Panc1 (cell line): ENCODE measurements around the gene EPHA6. TPM values are rescaled to one million over a fixed set of nuclear protein-coding genes. Genes with fewer than 3 reads are reported as not detected.

ENCODE experiments used
- ATAC-seq: fragments of 200-7000 bp; cut with Tn5 transposase; 2 replicates; pipeline ENCODE4 v1.9.1; 2020; ENCODE audit warnings: mild to moderate bottlenecking, moderate library complexity
- BruUV-seq: library from RNA; stranded (reverse); fragments of 400-500 nt; replicated peaks from 2 replicates; lab custom pipeline; 2021; lab: Mats Ljungman, UMichigan
- CTCF ChIA-PET: fragments of 300-600 bp; sonication (Branson Sonifier 250); formaldehyde crosslinking; loops from one replicate; lab custom pipeline; 2022; ENCODE audit warnings: antibody characterized with exemption; lab: Charles Lee
- POLR2A ChIA-PET: fragments of 300-600 bp; sonication (Branson Sonifier 250); formaldehyde crosslinking; loops from one replicate; lab custom pipeline; 2022; ENCODE audit warnings: antibody characterized with exemption; lab: Charles Lee
- DNase-seq: peaks from one replicate; pipeline ENCODE4 v3.0.0-alpha.2; 2010; ENCODE audit warnings: low read depth, low spot score
- H3K27ac ChIP-seq: 2 replicates; pipeline ENCODE4 v1.5.1; 2011; ENCODE audit warnings: mild to moderate bottlenecking, low read length, inconsistent platforms
- H3K27me3 ChIP-seq: fragments of 200-500 bp; sonication (Bioruptor generic); 2 replicates; pipeline ENCODE4 v1.6.0; 2014; ENCODE audit warnings: low read length, inconsistent platforms; ENCODE audit not compliant: control insufficient read depth, insufficient read depth
- H3K36me3 ChIP-seq: fragments of 200-500 bp; sonication (Bioruptor generic); 2 replicates; pipeline ENCODE4 v1.5.1; 2014; ENCODE audit warnings: inconsistent platforms, mild to moderate bottlenecking, low read length, moderate library complexity; ENCODE audit not compliant: control insufficient read depth, insufficient read depth
- H3K4me1 ChIP-seq: 2 replicates; pipeline ENCODE4 v1.5.1; 2011; ENCODE audit warnings: inconsistent platforms, mild to moderate bottlenecking, low read length, moderate library complexity; ENCODE audit not compliant: control insufficient read depth, insufficient read depth
- H3K4me3 ChIP-seq, 2 experiments: 2 replicates each; pipeline ENCODE4 v1.5.1; 2011 to 2012; ENCODE audit warnings: low read depth in 2 of 2, low read length in 2 of 2, mild to moderate bottlenecking in 2 of 2, inconsistent platforms in 1 of 2, moderate library complexity in 1 of 2
- H3K9me3 ChIP-seq: fragments of 200-500 bp; sonication (Bioruptor generic); 2 replicates; pipeline ENCODE4 v1.5.1; 2014; ENCODE audit warnings: low read depth, mild to moderate bottlenecking, inconsistent platforms, low read length, moderate library complexity; ENCODE audit not compliant: control insufficient read depth, insufficient read depth
- POLR2AphosphoS5 ChIP-seq: IDR thresholded peaks from 2 replicates; pipeline ENCODE4 v1.6.1; 2012; ENCODE audit warnings: mild to moderate bottlenecking, low read depth, low read length, moderate library complexity
- SIN3A ChIP-seq: IDR thresholded peaks from 2 replicates; pipeline ENCODE4 v1.6.1; 2012; ENCODE audit warnings: low read depth, mild to moderate bottlenecking, low read length, moderate library complexity, borderline replicate concordance; ENCODE audit not compliant: insufficient read depth
- TCF7L2 ChIP-seq: IDR thresholded peaks from 2 replicates; pipeline ENCODE4 v1.6.1; 2011; ENCODE audit warnings: mild to moderate bottlenecking, low read depth, low read length, inconsistent platforms
- in situ Hi-C: cut with HindIII; loops from 2 replicates; pipeline ENCODE4 v1.10.0; 2016; ENCODE audit warnings: low sequenced_read_pairs, low pct_unique_long_range_greater_than_20kb
- intact Hi-C: fragments of 100-400 bp; cut with micrococcal nuclease; formaldehyde crosslinking; loops from one replicate; pipeline ENCODE4 v1.10.0; 2022; ENCODE audit not compliant: unreplicated experiment
- total RNA-seq: library from RNA; stranded (reverse); gene quantifications from one replicate; pipeline ENCODE4 v1.2.1, GENCODE V29; 2021; ENCODE audit not compliant: unreplicated experiment
- TF ChIP-seq, protein P1 (sequence below): fragments of 450-650 bp; IDR thresholded peaks from 2 replicates; pipeline ENCODE4 v1.5.1; 2017; ENCODE audit warnings: mild to moderate bottlenecking
- TF ChIP-seq, protein P2 (sequence below), 2 experiments: IDR thresholded peaks; 2 replicates each; pipeline ENCODE4 v1.6.1; 2011 to 2012; ENCODE audit warnings: low read depth in 2 of 2, control low read depth in 1 of 2, low read length in 1 of 2, mild to moderate bottlenecking in 1 of 2, moderate library complexity in 1 of 2; ENCODE audit not compliant: insufficient read depth in 1 of 2

The EPHA6 gene
- total RNA-seq, 1 experiment from 2014 or later = 0.57 TPM

DNA sequence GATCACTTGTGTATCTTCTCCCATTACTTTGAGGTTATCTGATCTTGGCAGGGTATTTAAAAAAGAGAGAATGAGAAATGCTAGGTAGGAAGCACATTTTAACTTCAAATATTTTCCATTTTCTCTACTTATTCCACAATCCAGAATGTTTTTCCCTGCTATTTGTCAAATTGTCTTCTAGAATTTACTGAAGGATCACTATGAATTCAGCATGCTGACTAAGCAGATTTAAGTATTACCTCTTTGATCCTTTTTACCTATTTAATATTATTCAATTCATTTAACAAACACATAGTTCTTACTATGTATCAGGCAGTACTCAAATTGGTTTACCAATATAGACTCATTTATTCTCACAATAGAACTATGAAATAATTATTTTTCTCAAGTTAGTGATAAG is 486.7 kb downstream of the EPHA6 start:
- TF ChIP-seq TCF7L2 (no peak), POLR2AphosphoS5 (no peak), SIN3A (no peak)
- TF ChIP-seq, protein P1, sequence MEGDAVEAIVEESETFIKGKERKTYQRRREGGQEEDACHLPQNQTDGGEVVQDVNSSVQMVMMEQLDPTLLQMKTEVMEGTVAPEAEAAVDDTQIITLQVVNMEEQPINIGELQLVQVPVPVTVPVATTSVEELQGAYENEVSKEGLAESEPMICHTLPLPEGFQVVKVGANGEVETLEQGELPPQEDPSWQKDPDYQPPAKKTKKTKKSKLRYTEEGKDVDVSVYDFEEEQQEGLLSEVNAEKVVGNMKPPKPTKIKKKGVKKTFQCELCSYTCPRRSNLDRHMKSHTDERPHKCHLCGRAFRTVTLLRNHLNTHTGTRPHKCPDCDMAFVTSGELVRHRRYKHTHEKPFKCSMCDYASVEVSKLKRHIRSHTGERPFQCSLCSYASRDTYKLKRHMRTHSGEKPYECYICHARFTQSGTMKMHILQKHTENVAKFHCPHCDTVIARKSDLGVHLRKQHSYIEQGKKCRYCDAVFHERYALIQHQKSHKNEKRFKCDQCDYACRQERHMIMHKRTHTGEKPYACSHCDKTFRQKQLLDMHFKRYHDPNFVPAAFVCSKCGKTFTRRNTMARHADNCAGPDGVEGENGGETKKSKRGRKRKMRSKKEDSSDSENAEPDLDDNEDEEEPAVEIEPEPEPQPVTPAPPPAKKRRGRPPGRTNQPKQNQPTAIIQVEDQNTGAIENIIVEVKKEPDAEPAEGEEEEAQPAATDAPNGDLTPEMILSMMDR = no peak
- TF ChIP-seq, protein P2, sequence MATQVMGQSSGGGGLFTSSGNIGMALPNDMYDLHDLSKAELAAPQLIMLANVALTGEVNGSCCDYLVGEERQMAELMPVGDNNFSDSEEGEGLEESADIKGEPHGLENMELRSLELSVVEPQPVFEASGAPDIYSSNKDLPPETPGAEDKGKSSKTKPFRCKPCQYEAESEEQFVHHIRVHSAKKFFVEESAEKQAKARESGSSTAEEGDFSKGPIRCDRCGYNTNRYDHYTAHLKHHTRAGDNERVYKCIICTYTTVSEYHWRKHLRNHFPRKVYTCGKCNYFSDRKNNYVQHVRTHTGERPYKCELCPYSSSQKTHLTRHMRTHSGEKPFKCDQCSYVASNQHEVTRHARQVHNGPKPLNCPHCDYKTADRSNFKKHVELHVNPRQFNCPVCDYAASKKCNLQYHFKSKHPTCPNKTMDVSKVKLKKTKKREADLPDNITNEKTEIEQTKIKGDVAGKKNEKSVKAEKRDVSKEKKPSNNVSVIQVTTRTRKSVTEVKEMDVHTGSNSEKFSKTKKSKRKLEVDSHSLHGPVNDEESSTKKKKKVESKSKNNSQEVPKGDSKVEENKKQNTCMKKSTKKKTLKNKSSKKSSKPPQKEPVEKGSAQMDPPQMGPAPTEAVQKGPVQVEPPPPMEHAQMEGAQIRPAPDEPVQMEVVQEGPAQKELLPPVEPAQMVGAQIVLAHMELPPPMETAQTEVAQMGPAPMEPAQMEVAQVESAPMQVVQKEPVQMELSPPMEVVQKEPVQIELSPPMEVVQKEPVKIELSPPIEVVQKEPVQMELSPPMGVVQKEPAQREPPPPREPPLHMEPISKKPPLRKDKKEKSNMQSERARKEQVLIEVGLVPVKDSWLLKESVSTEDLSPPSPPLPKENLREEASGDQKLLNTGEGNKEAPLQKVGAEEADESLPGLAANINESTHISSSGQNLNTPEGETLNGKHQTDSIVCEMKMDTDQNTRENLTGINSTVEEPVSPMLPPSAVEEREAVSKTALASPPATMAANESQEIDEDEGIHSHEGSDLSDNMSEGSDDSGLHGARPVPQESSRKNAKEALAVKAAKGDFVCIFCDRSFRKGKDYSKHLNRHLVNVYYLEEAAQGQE (IDR thresholded peaks at IDR 0.05; ENCODE audit: insufficient read depth in 1 of 2, low read depth in 2 of 2, low read length in 1 of 2) = no peak
- ChIA-PET CTCF (interaction anchor here (0.6 kb wide), 1 partner anchor 25 kb away, joined by 3 read pairs; no protein-coding TSS in a partner anchor), POLR2A (no interaction called here)
- intact Hi-C loops (loop anchor here (10.0 kb wide), 1 partner anchor 354 kb away; no protein-coding TSS in a partner anchor), in situ Hi-C loops (no loop called here)
- Histone ChIP-seq H3K36me3 (no peaks in the 10 kb centered on the region), H3K4me1 (no peaks in the 10 kb centered on the region), H3K9me3 (no peaks in the 10 kb centered on the region), H3K4me3 (no peak overlapping the region), H3K27me3 (no peaks in the 10 kb centered on the region), H3K27ac (no peak overlapping the region)
- BruUV-seq = no TSS peak
- ATAC-seq (no peak), DNase-seq (no peak)

DNA sequence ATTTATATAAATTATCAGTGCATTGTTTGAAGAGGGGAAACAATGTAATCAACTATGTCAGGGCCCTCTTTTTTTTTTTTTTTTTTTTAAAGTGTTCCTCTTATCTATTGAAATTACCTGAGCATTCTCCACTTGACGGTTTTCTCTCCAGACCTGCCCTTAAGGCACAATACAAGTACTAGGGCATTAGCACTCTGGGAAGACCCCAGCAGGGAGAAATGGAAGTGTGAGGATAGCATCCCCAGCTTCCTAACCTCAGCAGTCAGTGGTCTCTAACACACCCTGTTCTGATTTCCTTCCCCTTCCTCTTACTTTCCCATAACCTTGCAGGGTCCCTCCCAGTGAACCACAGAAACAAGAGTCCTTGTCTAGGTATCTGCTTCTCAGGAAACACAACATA is 491.8 kb downstream of the EPHA6 start:
- ATAC-seq = no peak
- no peaks in the 10 kb centered on the region for H3K36me3 ChIP-seq
- no peaks in the 10 kb centered on the region for H3K4me1 ChIP-seq
- TF ChIP-seq SIN3A = no peak
- TF ChIP-seq, protein P2 (IDR thresholded peaks at IDR 0.05; ENCODE audit: insufficient read depth in 1 of 2, low read depth in 2 of 2, low read length in 1 of 2) = no peak
- no peak for TF ChIP-seq TCF7L2
- TF ChIP-seq, protein P1 = no peak
- no peak for TF ChIP-seq POLR2AphosphoS5
- H3K27me3 ChIP-seq = no peaks in the 10 kb centered on the region
- in situ Hi-C loops (no loop called here), intact Hi-C loops (loop anchor here (10.0 kb wide), 1 partner anchor 349 kb away; no protein-coding TSS in a partner anchor)
- H3K27ac ChIP-seq = no peak overlapping the region
- ChIA-PET CTCF (no interaction called here), POLR2A (no interaction called here)
- no peaks in the 10 kb centered on the region for H3K9me3 ChIP-seq
- DNase-seq = no peak
- H3K4me3 ChIP-seq = no peak overlapping the region
- no TSS peak for BruUV-seq
